ENCODE data around the gene ALDH5A1. TPM values are rescaled to one million over a fixed set of nuclear protein-coding genes. Genes with fewer than 3 reads are reported as not detected.

ALDH5A1 gene
- total and polyA plus RNA-seq, 5 experiments from 2014 or later, result 14.0 to 24.8 (median 18.8) TPM

GRCh38 chr6:24517659-24518543, 23.1 kb downstream of the ALDH5A1 start:
- peak overlapping the region in 1 of 10 donors; percentile 19 for H3K4me3 Mint-ChIP-seq
- peak overlapping the region in 6 of 10 donors; percentile 2 to 75 (median 60) for H3K27ac Mint-ChIP-seq
- no peak for DNase-seq
- no peak for ATAC-seq
- H3K4me1 Mint-ChIP-seq, result peaks cover 2 to 23% (median 5%) of the 10 kb centered on the region in 4 donors
- POLR2A ChIA-PET, result interaction anchor here (0.5 to 1.0 kb wide), 2 partner anchors 24 to 968 kb away, joined by 3 read pairs; no protein-coding TSS in a partner anchor
- H3K27me3 Mint-ChIP-seq, result no peaks in the 10 kb centered on the region
- H3K36me3 Mint-ChIP-seq, result peaks cover 0 to 64% (median 15%) of the 10 kb centered on the region in 3 donors
- H3K9me3 Mint-ChIP-seq, result no peaks in the 10 kb centered on the region

GRCh38 chr6:24520929-24521546, 26.3 kb downstream of the ALDH5A1 start:
- Mint-ChIP-seq H3K4me3 (no peak overlapping the region), H3K27me3 (no peaks in the 10 kb centered on the region), H3K36me3 (peaks cover 0 to 47% (median 4%) of the 10 kb centered on the region in 3 donors), H3K27ac (peak overlapping the region in 1 of 10 donors; percentile 41), H3K4me1 (peaks cover 0 to 23% (median 2%) of the 10 kb centered on the region in 4 donors), H3K9me3 (no peaks in the 10 kb centered on the region)
- DNase-seq, result peak in 3 of 10 donors; percentile 8 to 19 (median 10)
- peak; percentile 66 to 80 for ATAC-seq
- POLR2A ChIA-PET, result interaction anchor here (0.6 to 0.7 kb wide), 2 partner anchors 25 to 178 kb away, joined by 3 read pairs; no protein-coding TSS in a partner anchor

- DNase-seq (peak in 1 of 10 donors; percentile 5), ATAC-seq (no peak)
- Mint-ChIP-seq H3K9me3 (no peaks in the 10 kb centered on the region), H3K27ac (peak overlapping the region in 1 of 10 donors; percentile 59), H3K4me3 (peak overlapping the region in 1 of 10 donors; percentile 34), H3K4me1 (peaks cover 4 to 22% (median 8%) of the 10 kb centered on the region in 4 donors), H3K27me3 (no peaks in the 10 kb centered on the region), H3K36me3 (peaks cover 0 to 40% (median 3%) of the 10 kb centered on the region in 3 donors)
- POLR2A ChIA-PET, result interaction anchor here (0.6 to 0.7 kb wide), 2 partner anchors 28 to 756 kb away, joined by 3 to 5 read pairs; no protein-coding TSS in a partner anchor
These were observed 27.7 kb downstream of the ALDH5A1 start for GRCh38 chr6:24522228-24523176.

- no peak overlapping the region for H3K4me3 Mint-ChIP-seq
- peaks cover 5 to 21% (median 17%) of the 10 kb centered on the region in 4 donors for H3K4me1 Mint-ChIP-seq
- H3K9me3 Mint-ChIP-seq, result no peaks in the 10 kb centered on the region
- no peak for ATAC-seq
- no peaks in the 10 kb centered on the region for H3K27me3 Mint-ChIP-seq
- no peak overlapping the region for H3K27ac Mint-ChIP-seq
- POLR2A ChIA-PET, result interaction anchor here (0.7 kb wide), 2 partner anchors 100 to 1520 kb away, joined by 3 read pairs; no protein-coding TSS in a partner anchor
- H3K36me3 Mint-ChIP-seq, result peaks cover 0 to 32% (median 3%) of the 10 kb centered on the region in 3 donors
- no peak for DNase-seq
These were observed 29.6 kb downstream of the ALDH5A1 start for GRCh38 chr6:24524329-24524728.

- Mint-ChIP-seq H3K27me3 (no peaks in the 10 kb centered on the region), H3K36me3 (peaks cover under 1 to 35% (median 4%) of the 10 kb centered on the region in 3 donors), H3K4me1 (peaks cover 6 to 21% (median 17%) of the 10 kb centered on the region in 4 donors), H3K9me3 (no peaks in the 10 kb centered on the region), H3K4me3 (no peak overlapping the region), H3K27ac (peak overlapping the region in 1 of 10 donors; percentile 54)
- POLR2A ChIA-PET, result no interaction called here
- ATAC-seq, result peak in 1 of 2 donors; percentile 29
- DNase-seq, result peak in 5 of 10 donors; percentile 9 to 37 (median 32)
These were observed 30.0 kb downstream of the ALDH5A1 start for GRCh38 chr6:24524805-24525204.

- peaks cover 9 to 17% (median 14%) of the 10 kb centered on the region in 4 donors for H3K4me1 Mint-ChIP-seq
- peaks cover 13 to 61% (median 33%) of the 10 kb centered on the region in 3 donors for H3K36me3 Mint-ChIP-seq
- no peak for DNase-seq
- H3K27ac Mint-ChIP-seq, result no peak overlapping the region
- POLR2A ChIA-PET, result no interaction called here
- ATAC-seq, result no peak
- H3K9me3 Mint-ChIP-seq, result no peaks in the 10 kb centered on the region
- H3K4me3 Mint-ChIP-seq, result no peak overlapping the region
- no peaks in the 10 kb centered on the region for H3K27me3 Mint-ChIP-seq
These were observed 35.2 kb downstream of the ALDH5A1 start for GRCh38 chr6:24529985-24530384.

GRCh38 chr6:24534329-24534728, 39.6 kb downstream of the ALDH5A1 start:
- Mint-ChIP-seq H3K27ac (no peak overlapping the region), H3K36me3 (peaks cover 13 to 87% (median 35%) of the 10 kb centered on the region in 3 donors), H3K9me3 (no peaks in the 10 kb centered on the region), H3K4me1 (peaks cover 0 to 7% (median 1%) of the 10 kb centered on the region in 4 donors), H3K4me3 (no peak overlapping the region), H3K27me3 (no peaks in the 10 kb centered on the region)
- ATAC-seq (no peak), DNase-seq (no peak)
- POLR2A ChIA-PET, result no interaction called here

GRCh38 chr6:24535210-24535609, 40.4 kb downstream of the ALDH5A1 start:
- DNase-seq (no peak), ATAC-seq (no peak)
- POLR2A ChIA-PET, result interaction anchor here (0.9 kb wide), 1 partner anchor 16 kb away, joined by 3 read pairs; no protein-coding TSS in a partner anchor
- no peaks in the 10 kb centered on the region for H3K27me3 Mint-ChIP-seq
- H3K36me3 Mint-ChIP-seq, result peaks cover 9 to 83% (median 33%) of the 10 kb centered on the region in 3 donors
- peaks cover 0 to 4% (median 0%) of the 10 kb centered on the region in 4 donors for H3K4me1 Mint-ChIP-seq
- no peak overlapping the region for H3K27ac Mint-ChIP-seq
- H3K9me3 Mint-ChIP-seq, result no peaks in the 10 kb centered on the region
- no peak overlapping the region for H3K4me3 Mint-ChIP-seq

GRCh38 chr6:24536466-24536865, 41.7 kb downstream of the ALDH5A1 start:
- no peaks in the 10 kb centered on the region for H3K27me3 Mint-ChIP-seq
- no peak overlapping the region for H3K4me3 Mint-ChIP-seq
- ATAC-seq (no peak), DNase-seq (no peak)
- no peaks in the 10 kb centered on the region for H3K9me3 Mint-ChIP-seq
- H3K36me3 Mint-ChIP-seq, result peaks cover 9 to 72% (median 27%) of the 10 kb centered on the region in 3 donors
- H3K4me1 Mint-ChIP-seq, result peaks cover 0 to 4% (median 0%) of the 10 kb centered on the region in 4 donors
- H3K27ac Mint-ChIP-seq, result no peak overlapping the region
- POLR2A ChIA-PET, result no interaction called here

GRCh38 chr6:24537082-24537699, 42.4 kb downstream of the ALDH5A1 start:
- peaks cover 9 to 64% (median 24%) of the 10 kb centered on the region in 3 donors for H3K36me3 Mint-ChIP-seq
- no peaks in the 10 kb centered on the region for H3K27me3 Mint-ChIP-seq
- POLR2A ChIA-PET, result no interaction called here
- no peak overlapping the region for H3K4me3 Mint-ChIP-seq
- H3K4me1 Mint-ChIP-seq, result peaks cover 0 to 4% (median 0%) of the 10 kb centered on the region in 4 donors
- ATAC-seq (no peak), DNase-seq (no peak)
- peak overlapping the region in 1 of 10 donors; percentile 83 for H3K27ac Mint-ChIP-seq
- H3K9me3 Mint-ChIP-seq, result no peaks in the 10 kb centered on the region

GRCh38 chr6:24537771-24538385, 43.1 kb downstream of the ALDH5A1 start:
- H3K4me1 Mint-ChIP-seq, result peaks cover 0 to 1% (median 0%) of the 10 kb centered on the region in 4 donors
- DNase-seq, result no peak
- no peaks in the 10 kb centered on the region for H3K27me3 Mint-ChIP-seq
- no peak for ATAC-seq
- H3K4me3 Mint-ChIP-seq, result no peak overlapping the region
- no peak overlapping the region for H3K27ac Mint-ChIP-seq
- POLR2A ChIA-PET, result no interaction called here
- peaks cover 6 to 58% (median 19%) of the 10 kb centered on the region in 3 donors for H3K36me3 Mint-ChIP-seq
- H3K9me3 Mint-ChIP-seq, result no peaks in the 10 kb centered on the region

Data from naive thymus-derived CD8-positive, alpha-beta T cell (primary cell).